HCT116 (cell line): ENCODE measurements around the gene UNKL. TPM values are rescaled to one million over a fixed set of nuclear protein-coding genes. Genes with fewer than 3 reads are reported as not detected.

Experiments used
- ATAC-seq: fragments of 200-7000 bp; cut with Tn5 transposase; 2 replicates; pipeline ENCODE4 v1.9.1; 2020; ENCODE audit warnings: mild to moderate bottlenecking, moderate library complexity
- BruUV-seq: library from RNA; stranded (reverse); fragments of 400-500 nt; replicated peaks from 2 replicates; lab custom pipeline; 2021; lab: Mats Ljungman, UMichigan
- CTCF ChIA-PET: fragments of 300-600 bp; sonication (Branson Sonifier 250); formaldehyde crosslinking; loops from one replicate; lab custom pipeline; 2021; ENCODE audit warnings: antibody characterized with exemption; lab: Charles Lee
- POLR2A ChIA-PET: fragments of 300-600, 350-600 bp; sonication (Branson Sonifier 250); formaldehyde crosslinking; loops from one replicate; lab custom pipeline; 2021; ENCODE audit warnings: antibody characterized with exemption; lab: Charles Lee
- RAD21 ChIA-PET, 2 experiments: fragments of 300-600 bp; sonication (Branson Sonifier 250); formaldehyde crosslinking; loops; one replicate each; lab custom pipeline; 2023; ENCODE audit warnings: low total read pairs in 2 of 2; ENCODE audit not compliant: uncharacterized antibody in 2 of 2, unreplicated experiment in 2 of 2, low non-redundant PET in 1 of 2; lab: Charles Lee
- DNase-seq: peaks from one replicate; pipeline ENCODE4 v3.0.0-alpha.2; 2010; ENCODE audit warnings: low read depth, low spot score
- H2AFZ ChIP-seq: fragments of 200-600 bp; shearing (Covaris generic), sonication (generic); 2 replicates; pipeline ENCODE4 v1.6.1; 2017; ENCODE audit warnings: low read depth, mixed run types, mixed read lengths, antibody characterized with exemption, low read length; ENCODE audit not compliant: poor library complexity, severe bottlenecking
- H3K27ac ChIP-seq: 2 replicates; pipeline ENCODE4 v1.5.1; 2012; ENCODE audit warnings: low read depth, low read length
- H3K27me3 ChIP-seq: fragments of 200-600 bp; sonication (generic); 2 replicates; pipeline ENCODE4 v1.6.1; 2016; ENCODE audit warnings: mixed run types, low read length, mixed read lengths; ENCODE audit not compliant: insufficient read depth
- H3K36me3 ChIP-seq, 2 experiments: fragments of 200-500 bp in 1 of 2; fragments of 200-600 bp in 1 of 2; sonication (Bioruptor generic) in 1 of 2; sonication (generic) in 1 of 2; 2 replicates each; pipeline versions ENCODE4 v1.5.1 to v1.6.1; 2014 to 2016; ENCODE audit warnings: low read length in 2 of 2, inconsistent platforms in 1 of 2, mixed read lengths in 1 of 2, mixed run types in 1 of 2; ENCODE audit not compliant: insufficient read depth in 2 of 2, control insufficient read depth in 1 of 2
- H3K4me1 ChIP-seq, 2 experiments: fragments of 200-600 bp in 1 of 2; sonication (generic) in 1 of 2; 2 replicates each; pipeline versions ENCODE4 v1.5.1 to v1.6.1; 2012 to 2017; ENCODE audit warnings: low read length in 2 of 2, inconsistent platforms in 1 of 2, mild to moderate bottlenecking in 1 of 2, mixed read lengths in 1 of 2, mixed run types in 1 of 2, moderate library complexity in 1 of 2; ENCODE audit not compliant: insufficient read depth in 2 of 2, control insufficient read depth in 1 of 2
- H3K4me2 ChIP-seq: fragments of 200-600 bp; sonication (generic); 2 replicates; pipeline ENCODE4 v1.6.1; 2017; ENCODE audit warnings: mixed run types, low read length, mixed read lengths
- H3K4me3 ChIP-seq, 2 experiments: fragments of 200-600 bp in 1 of 2; sonication (generic) in 1 of 2; replicated peaks in 1 of 2; 2 replicates each; pipeline ENCODE4 v1.5.1; 2011 to 2016; ENCODE audit warnings: low read length in 2 of 2, control low read depth in 1 of 2, low read depth in 1 of 2, mild to moderate bottlenecking in 1 of 2, mixed read lengths in 1 of 2, mixed run types in 1 of 2
- H3K79me2 ChIP-seq: fragments of 200-600 bp; sonication (generic); 2 replicates; pipeline ENCODE4 v1.6.1; 2017; ENCODE audit warnings: mild to moderate bottlenecking, mixed run types, low read length, moderate library complexity, mixed read lengths; ENCODE audit not compliant: insufficient read depth
- H3K9ac ChIP-seq: fragments of 200-600 bp; sonication (generic); 2 replicates; pipeline ENCODE4 v1.6.1; 2016; ENCODE audit warnings: low read length, mixed read lengths
- H3K9me2 ChIP-seq: fragments of 200-600 bp; sonication (generic), shearing (Covaris generic); 2 replicates; pipeline ENCODE4 v1.6.1; 2017; ENCODE audit warnings: mixed run types, mild to moderate bottlenecking, moderate library complexity; ENCODE audit not compliant: insufficient read depth
- H3K9me3 ChIP-seq, 2 experiments: fragments of 200-500 bp in 1 of 2; fragments of 200-600 bp in 1 of 2; sonication (Bioruptor generic) in 1 of 2; sonication (generic) in 1 of 2; 2 replicates each; pipeline ENCODE4 v1.6.1; 2014 to 2017; ENCODE audit warnings: low read length in 2 of 2, mixed read lengths in 2 of 2, inconsistent platforms in 1 of 2, low read depth in 1 of 2, mild to moderate bottlenecking in 1 of 2, mixed run types in 1 of 2, moderate library complexity in 1 of 2; ENCODE audit not compliant: control insufficient read depth in 1 of 2, insufficient read depth in 1 of 2
- H4K20me1 ChIP-seq: fragments of 200-600 bp; sonication (generic), shearing (Covaris generic); 2 replicates; pipeline ENCODE4 v1.6.1; 2017; ENCODE audit warnings: mixed run types, mild to moderate bottlenecking, moderate library complexity; ENCODE audit not compliant: insufficient read depth
- CBX3 ChIP-seq: IDR thresholded peaks from 2 replicates; pipeline ENCODE4 v1.6.1; 2012; ENCODE audit warnings: low read depth
- EGR1 ChIP-seq: IDR thresholded peaks from 2 replicates; pipeline ENCODE4 v1.6.1; 2012; ENCODE audit warnings: low read depth
- ELF1 ChIP-seq: IDR thresholded peaks from 2 replicates; pipeline ENCODE4 v1.6.1; 2012; ENCODE audit warnings: low read depth, borderline replicate concordance
- EZH2 ChIP-seq: fragments of 200-600 bp; sonication (generic); IDR thresholded peaks from 2 replicates; pipeline ENCODE4 v1.6.1; 2017; ENCODE audit warnings: antibody characterized with exemption, mixed run types
- EZH2phosphoT487 ChIP-seq: fragments of 200-600 bp; IDR thresholded peaks from 2 replicates; pipeline ENCODE4 v1.6.1; 2018; ENCODE audit warnings: antibody characterized with exemption, borderline replicate concordance
- POLR2AphosphoS5 ChIP-seq: IDR thresholded peaks from 2 replicates; pipeline ENCODE4 v1.6.1; 2011; ENCODE audit warnings: mild to moderate bottlenecking, low read depth, low read length, moderate library complexity
- SIN3A ChIP-seq: IDR thresholded peaks from 2 replicates; pipeline ENCODE4 v1.6.1; 2012; ENCODE audit warnings: low read depth
- SP1 ChIP-seq: IDR thresholded peaks from 2 replicates; pipeline ENCODE4 v1.6.1; 2012; ENCODE audit warnings: low read depth
- SRF ChIP-seq: IDR thresholded peaks from 2 replicates; pipeline ENCODE4 v1.6.1; 2012; ENCODE audit warnings: low read depth
- TCF7L2 ChIP-seq: IDR thresholded peaks from 2 replicates; pipeline ENCODE4 v1.7.0; 2011; ENCODE audit warnings: borderline replicate concordance, inconsistent platforms; ENCODE audit not compliant: insufficient read depth, insufficient read length; ENCODE audit errors: extremely low read depth
- ZNF274 ChIP-seq: fragments of 200-500 bp; sonication (Bioruptor generic); IDR thresholded peaks from 2 replicates; pipeline ENCODE4 v1.6.1; 2014; ENCODE audit warnings: mild to moderate bottlenecking, low read depth, low read length, inconsistent platforms
- intact Hi-C: fragments of 100-400 bp; cut with micrococcal nuclease; formaldehyde crosslinking; loops from 2 replicates; pipeline ENCODE4 v1.10.0; 2022
- total RNA-seq: library from RNA; stranded (reverse); gene quantifications from one replicate; pipeline ENCODE4 v1.2.1, GENCODE V29; 2021; ENCODE audit not compliant: unreplicated experiment
- TF ChIP-seq, protein P1 (sequence below): IDR thresholded peaks from 2 replicates; pipeline ENCODE4 v1.6.1; 2012
- TF ChIP-seq, protein P2 (sequence below): IDR thresholded peaks from 2 replicates; pipeline ENCODE4 v1.6.1; 2012
- TF ChIP-seq, protein P3 (sequence below): IDR thresholded peaks from 2 replicates; pipeline ENCODE4 v1.6.1; 2012; ENCODE audit warnings: low read depth
- TF ChIP-seq, protein P4 (sequence below): IDR thresholded peaks from 2 replicates; pipeline ENCODE4 v1.6.1; 2011; ENCODE audit warnings: mild to moderate bottlenecking, low read length, moderate library complexity; ENCODE audit not compliant: insufficient replicate concordance; ENCODE audit errors: extremely low read depth

The UNKL gene
- total RNA-seq, 1 experiment from 2014 or later, result 24.9 TPM

DNA sequence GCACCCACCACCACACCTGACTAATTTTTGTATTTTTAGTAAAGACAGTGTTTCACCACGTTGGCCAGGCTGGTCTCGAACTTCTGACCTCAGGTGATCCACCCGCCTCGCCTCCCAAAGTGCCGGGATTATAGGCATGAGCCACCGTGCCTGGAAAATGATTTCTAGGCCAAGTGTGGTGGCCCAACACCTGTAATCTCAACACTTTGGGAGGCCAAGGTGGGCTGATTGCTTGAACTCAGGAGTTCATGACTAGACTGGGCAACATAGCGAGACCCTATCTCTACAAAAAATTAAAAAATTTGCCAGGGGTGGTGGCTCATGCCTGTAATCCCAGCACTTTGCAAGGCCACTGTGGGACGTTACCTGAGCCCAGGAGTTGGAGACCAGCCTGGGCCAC lies 92.1 kb downstream of the UNKL start:
- Histone ChIP-seq H3K9me2 (no peaks in the 10 kb centered on the region), H3K27me3 (no peaks in the 10 kb centered on the region), H3K4me2 (no peak overlapping the region), H3K79me2 (peaks cover 28% of the 10 kb centered on the region), H3K9ac (no peak overlapping the region), H3K36me3 (peaks cover 36 to 38% of the 10 kb centered on the region in 2 experiments), H3K27ac (no peak overlapping the region), H3K4me3 (no peak overlapping the region), H2AFZ (no peak overlapping the region), H4K20me1 (peaks cover 4% of the 10 kb centered on the region; the same call in 1 of the 2 replicates), H3K9me3 (no peaks in the 10 kb centered on the region), H3K4me1 (no peaks in the 10 kb centered on the region)
- DNase-seq (no peak), ATAC-seq (no peak)
- BruUV-seq, result no TSS peak
- ChIA-PET CTCF (no interaction called here), RAD21 (no interaction called here), POLR2A (no interaction called here)
- TF ChIP-seq SIN3A (no peak), EGR1 (no peak), SRF (no peak), TCF7L2 (no peak), CBX3 (no peak), POLR2AphosphoS5 (no peak), ZNF274 (no peak), EZH2phosphoT487 (no peak), ELF1 (no peak), SP1 (no peak), EZH2 (no peak)
- TF ChIP-seq, protein P1, sequence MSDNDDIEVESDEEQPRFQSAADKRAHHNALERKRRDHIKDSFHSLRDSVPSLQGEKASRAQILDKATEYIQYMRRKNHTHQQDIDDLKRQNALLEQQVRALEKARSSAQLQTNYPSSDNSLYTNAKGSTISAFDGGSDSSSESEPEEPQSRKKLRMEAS, result no peak
- TF ChIP-seq, protein P2, sequence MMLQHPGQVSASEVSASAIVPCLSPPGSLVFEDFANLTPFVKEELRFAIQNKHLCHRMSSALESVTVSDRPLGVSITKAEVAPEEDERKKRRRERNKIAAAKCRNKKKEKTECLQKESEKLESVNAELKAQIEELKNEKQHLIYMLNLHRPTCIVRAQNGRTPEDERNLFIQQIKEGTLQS, result no peak
- TF ChIP-seq, protein P3, sequence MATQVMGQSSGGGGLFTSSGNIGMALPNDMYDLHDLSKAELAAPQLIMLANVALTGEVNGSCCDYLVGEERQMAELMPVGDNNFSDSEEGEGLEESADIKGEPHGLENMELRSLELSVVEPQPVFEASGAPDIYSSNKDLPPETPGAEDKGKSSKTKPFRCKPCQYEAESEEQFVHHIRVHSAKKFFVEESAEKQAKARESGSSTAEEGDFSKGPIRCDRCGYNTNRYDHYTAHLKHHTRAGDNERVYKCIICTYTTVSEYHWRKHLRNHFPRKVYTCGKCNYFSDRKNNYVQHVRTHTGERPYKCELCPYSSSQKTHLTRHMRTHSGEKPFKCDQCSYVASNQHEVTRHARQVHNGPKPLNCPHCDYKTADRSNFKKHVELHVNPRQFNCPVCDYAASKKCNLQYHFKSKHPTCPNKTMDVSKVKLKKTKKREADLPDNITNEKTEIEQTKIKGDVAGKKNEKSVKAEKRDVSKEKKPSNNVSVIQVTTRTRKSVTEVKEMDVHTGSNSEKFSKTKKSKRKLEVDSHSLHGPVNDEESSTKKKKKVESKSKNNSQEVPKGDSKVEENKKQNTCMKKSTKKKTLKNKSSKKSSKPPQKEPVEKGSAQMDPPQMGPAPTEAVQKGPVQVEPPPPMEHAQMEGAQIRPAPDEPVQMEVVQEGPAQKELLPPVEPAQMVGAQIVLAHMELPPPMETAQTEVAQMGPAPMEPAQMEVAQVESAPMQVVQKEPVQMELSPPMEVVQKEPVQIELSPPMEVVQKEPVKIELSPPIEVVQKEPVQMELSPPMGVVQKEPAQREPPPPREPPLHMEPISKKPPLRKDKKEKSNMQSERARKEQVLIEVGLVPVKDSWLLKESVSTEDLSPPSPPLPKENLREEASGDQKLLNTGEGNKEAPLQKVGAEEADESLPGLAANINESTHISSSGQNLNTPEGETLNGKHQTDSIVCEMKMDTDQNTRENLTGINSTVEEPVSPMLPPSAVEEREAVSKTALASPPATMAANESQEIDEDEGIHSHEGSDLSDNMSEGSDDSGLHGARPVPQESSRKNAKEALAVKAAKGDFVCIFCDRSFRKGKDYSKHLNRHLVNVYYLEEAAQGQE, result no peak
- TF ChIP-seq, protein P4, sequence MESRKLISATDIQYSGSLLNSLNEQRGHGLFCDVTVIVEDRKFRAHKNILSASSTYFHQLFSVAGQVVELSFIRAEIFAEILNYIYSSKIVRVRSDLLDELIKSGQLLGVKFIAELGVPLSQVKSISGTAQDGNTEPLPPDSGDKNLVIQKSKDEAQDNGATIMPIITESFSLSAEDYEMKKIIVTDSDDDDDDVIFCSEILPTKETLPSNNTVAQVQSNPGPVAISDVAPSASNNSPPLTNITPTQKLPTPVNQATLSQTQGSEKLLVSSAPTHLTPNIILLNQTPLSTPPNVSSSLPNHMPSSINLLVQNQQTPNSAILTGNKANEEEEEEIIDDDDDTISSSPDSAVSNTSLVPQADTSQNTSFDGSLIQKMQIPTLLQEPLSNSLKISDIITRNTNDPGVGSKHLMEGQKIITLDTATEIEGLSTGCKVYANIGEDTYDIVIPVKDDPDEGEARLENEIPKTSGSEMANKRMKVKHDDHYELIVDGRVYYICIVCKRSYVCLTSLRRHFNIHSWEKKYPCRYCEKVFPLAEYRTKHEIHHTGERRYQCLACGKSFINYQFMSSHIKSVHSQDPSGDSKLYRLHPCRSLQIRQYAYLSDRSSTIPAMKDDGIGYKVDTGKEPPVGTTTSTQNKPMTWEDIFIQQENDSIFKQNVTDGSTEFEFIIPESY, result no peak
- intact Hi-C loops, result no loop called here
